H1 (cell line): ENCODE data around the gene BTF3L4. TPM values are rescaled to one million over a fixed set of nuclear protein-coding genes. Genes with fewer than 3 reads are reported as not detected.

Source experiments
- CTCF ChIA-PET: fragments of 300-600 bp; sonication (Branson Sonifier 250); formaldehyde crosslinking; loops from one replicate; lab custom pipeline; 2021; ENCODE audit not compliant: partially characterized antibody; lab: Charles Lee
- POLR2A ChIA-PET: fragments of 300-600 bp; sonication (Branson Sonifier 250); formaldehyde crosslinking; loops from one replicate; lab custom pipeline; 2021; ENCODE audit warnings: inconsistent platforms; ENCODE audit not compliant: partially characterized antibody; lab: Charles Lee
- DNase-seq, 2 experiments: peaks; one replicate each; pipeline versions ENCODE4 v3.0.0 to v3.0.0-alpha.2; 2010 to 2022; ENCODE audit warnings: low spot score in 2 of 2, low read depth in 1 of 2, mixed read lengths in 1 of 2
- FAIRE-seq: peaks from 2 replicates; lab custom pipeline; 2011; peaks lifted over from hg19 to GRCh38; lab: Jason Lieb, UNC
- H2AFZ ChIP-seq: 2 replicates; pipeline ENCODE4 v1.8.1; 2012; ENCODE audit warnings: low read length, inconsistent platforms
- H2AK5ac ChIP-seq: 2 replicates; pipeline ENCODE4 v1.6.1; 2013; ENCODE audit warnings: low read depth, low read length
- H2BK120ac ChIP-seq: replicated peaks from 2 replicates; pipeline ENCODE3; 2013; ENCODE audit warnings: low read depth, low read length, inconsistent platforms
- H2BK12ac ChIP-seq: 2 replicates; pipeline ENCODE4 v1.6.1; 2013; ENCODE audit warnings: low read depth, low read length
- H2BK15ac ChIP-seq: 2 replicates; pipeline ENCODE4 v1.6.1; 2013; ENCODE audit warnings: low read length
- H2BK20ac ChIP-seq: 2 replicates; pipeline ENCODE4 v1.6.1; 2013; ENCODE audit warnings: low read length
- H2BK5ac ChIP-seq: 2 replicates; pipeline ENCODE4 v1.6.1; 2013; ENCODE audit warnings: low read depth, low read length
- H3K14ac ChIP-seq: 2 replicates; pipeline ENCODE4 v1.6.1; 2013; ENCODE audit warnings: inconsistent platforms; ENCODE audit not compliant: insufficient read length
- H3K18ac ChIP-seq: 2 replicates; pipeline ENCODE4 v1.6.1; 2013; ENCODE audit warnings: low read length; ENCODE audit errors: extremely low read depth
- H3K23ac ChIP-seq: 2 replicates; pipeline ENCODE4 v1.6.1; 2013; ENCODE audit warnings: inconsistent platforms; ENCODE audit not compliant: insufficient read length
- H3K23me2 ChIP-seq: 2 replicates; pipeline ENCODE4 v1.6.1; 2013; ENCODE audit warnings: low read depth, low read length
- H3K27ac ChIP-seq: 2 replicates; pipeline ENCODE4 v1.6.1; 2011; ENCODE audit warnings: low read depth, low read length, inconsistent platforms
- H3K27me3 ChIP-seq, 4 experiments: replicated peaks in 1 of 4; 1 replicate in 1 of 4; 2 replicates in 3 of 4; pipeline versions ENCODE4 v1.6.1 to v1.8.1; 2011 to 2013; ENCODE audit warnings: low read length in 3 of 4, mild to moderate bottlenecking in 3 of 4, inconsistent platforms in 2 of 4, mixed read lengths in 2 of 4, moderate library complexity in 1 of 4; ENCODE audit not compliant: control insufficient read depth in 3 of 4, insufficient read depth in 3 of 4; ENCODE audit errors: extremely low read depth in 1 of 4
- H3K36me3 ChIP-seq, 4 experiments: 2 replicates each; pipeline versions ENCODE4 v1.6.1 to v1.8.1; 2011 to 2013; ENCODE audit warnings: mild to moderate bottlenecking in 4 of 4, low read length in 3 of 4, moderate library complexity in 2 of 4, control low read depth in 1 of 4, inconsistent platforms in 1 of 4; ENCODE audit not compliant: insufficient read depth in 4 of 4, control insufficient read depth in 2 of 4
- H3K4ac ChIP-seq: replicated peaks from 2 replicates; pipeline ENCODE3; 2013; ENCODE audit warnings: low read length, low read depth, mixed read lengths, inconsistent platforms; ENCODE audit not compliant: insufficient read length
- H3K4me1 ChIP-seq, 4 experiments: replicated peaks in 1 of 4; 1 replicate in 1 of 4; 2 replicates in 3 of 4; pipeline versions ENCODE4 v1.6.1 to v1.8.1; 2011 to 2013; ENCODE audit warnings: low read length in 3 of 4, inconsistent platforms in 2 of 4, mixed read lengths in 1 of 4; ENCODE audit not compliant: insufficient read depth in 4 of 4, control insufficient read depth in 3 of 4
- H3K4me2 ChIP-seq, 2 experiments: 2 replicates each; pipeline versions ENCODE4 v1.6.1 to v1.8.1; 2011 to 2013; ENCODE audit warnings: low read depth in 2 of 2, low read length in 2 of 2, control low read depth in 1 of 2, inconsistent platforms in 1 of 2, mild to moderate bottlenecking in 1 of 2; ENCODE audit not compliant: insufficient read depth in 1 of 2
- H3K4me3 ChIP-seq, 4 experiments: fragments of 200-600, 300-600 bp in 1 of 4; sonication (generic), shearing (Covaris generic), sonication (Bioruptor Twin) in 1 of 4; 2 replicates each; pipeline versions ENCODE4 v1.5.1 to v1.8.1; 2011 to 2016; ENCODE audit warnings: low read length in 4 of 4, low read depth in 3 of 4, control low read depth in 2 of 4, inconsistent platforms in 2 of 4, mild to moderate bottlenecking in 2 of 4, mixed read lengths in 1 of 4, moderate library complexity in 1 of 4; ENCODE audit not compliant: insufficient read depth in 2 of 4; ENCODE audit errors: extremely low read depth in 1 of 4
- H3K56ac ChIP-seq: replicated peaks from 2 replicates; pipeline ENCODE3; 2013; ENCODE audit warnings: low read depth, mild to moderate bottlenecking, mixed read lengths, low read length, inconsistent platforms; ENCODE audit not compliant: insufficient read length
- H3K79me1 ChIP-seq: 2 replicates; pipeline ENCODE4 v1.6.1; 2013; ENCODE audit warnings: low read depth, low read length, control low read depth
- H3K79me2 ChIP-seq, 2 experiments: 2 replicates each; pipeline versions ENCODE4 v1.6.1 to v1.8.1; 2012 to 2013; ENCODE audit warnings: low read length in 2 of 2, mild to moderate bottlenecking in 2 of 2, inconsistent platforms in 1 of 2; ENCODE audit not compliant: insufficient read depth in 2 of 2, control insufficient read depth in 1 of 2
- H3K9ac ChIP-seq, 4 experiments: replicated peaks in 1 of 4; 1 replicate in 1 of 4; 2 replicates in 3 of 4; pipeline versions ENCODE4 v1.6.1 to v1.8.1; 2011 to 2013; ENCODE audit warnings: low read depth in 3 of 4, low read length in 3 of 4, control low read depth in 2 of 4, mild to moderate bottlenecking in 2 of 4, moderate library complexity in 2 of 4, inconsistent platforms in 1 of 4; ENCODE audit errors: extremely low read depth in 1 of 4
- H3K9me3 ChIP-seq, 2 experiments: 2 replicates each; pipeline versions ENCODE4 v1.6.1 to v1.8.1; 2012 to 2013; ENCODE audit warnings: mild to moderate bottlenecking in 2 of 2, moderate library complexity in 2 of 2, control low read depth in 1 of 2, inconsistent platforms in 1 of 2, low read depth in 1 of 2, low read length in 1 of 2, mixed read lengths in 1 of 2; ENCODE audit not compliant: insufficient read depth in 2 of 2
- H4K20me1 ChIP-seq, 2 experiments: replicated peaks in 1 of 2; 2 replicates each; pipeline versions ENCODE3 to v1.8.1; 2011 to 2013; ENCODE audit warnings: inconsistent platforms in 2 of 2, low read length in 2 of 2, mild to moderate bottlenecking in 1 of 2; ENCODE audit not compliant: insufficient read depth in 2 of 2, control insufficient read depth in 1 of 2
- H4K5ac ChIP-seq: 2 replicates; pipeline ENCODE4 v1.6.1; 2013; ENCODE audit warnings: low read length, low read depth, mixed read lengths, inconsistent platforms; ENCODE audit not compliant: insufficient read length
- H4K8ac ChIP-seq: 2 replicates; pipeline ENCODE4 v1.8.0; 2013; ENCODE audit warnings: mild to moderate bottlenecking, moderate library complexity, low read length, inconsistent platforms; ENCODE audit not compliant: insufficient read depth; ENCODE audit errors: extremely low read depth
- H4K91ac ChIP-seq: replicated peaks from 2 replicates; pipeline ENCODE3; 2013; ENCODE audit warnings: low read length, mixed read lengths, inconsistent platforms; ENCODE audit not compliant: insufficient read length
- BCL11A ChIP-seq, 2 experiments: IDR thresholded peaks; one replicate each; pipeline ENCODE4 v1.6.1; 2011; ENCODE audit warnings: low read depth in 2 of 2, low read length in 2 of 2, mild to moderate bottlenecking in 2 of 2
- CBX5 ChIP-seq: fragments of 300-800, 300-1000 bp; sonication (generic); IDR thresholded peaks from 2 replicates; pipeline ENCODE4 v1.7.1; 2016; ENCODE audit warnings: antibody characterized with exemption, low read length, low read depth
- KDM1A ChIP-seq: fragments of 200-600, 300-600 bp; sonication (generic); IDR thresholded peaks from 2 replicates; pipeline ENCODE4 v1.7.1; 2016; ENCODE audit warnings: mild to moderate bottlenecking, low read length, borderline replicate concordance
- PHF8 ChIP-seq: fragments of 200-600 bp; sonication (generic); conservative IDR thresholded peaks from 2 replicates; pipeline ENCODE4 v1.7.1; 2012; ENCODE audit warnings: low read depth, mild to moderate bottlenecking, inconsistent platforms, low read length, moderate library complexity
- RFX5 ChIP-seq: IDR thresholded peaks from 2 replicates; pipeline ENCODE4 v1.6.1; 2011; ENCODE audit warnings: low read depth, low read length, improper control_type of control experiment, borderline replicate concordance
- SP2 ChIP-seq: IDR thresholded peaks from 2 replicates; pipeline ENCODE4 v1.6.1; 2012; ENCODE audit warnings: mild to moderate bottlenecking, low read length, inconsistent platforms
- WGBS, 2 experiments: shearing (Covaris generic) in 1 of 2; methylation state at CpG; one replicate each; pipeline versions ENCODE4 v1.1.6 to v1.1.7; 2013 to 2015; ENCODE audit warnings: low lambda C conversion rate in 2 of 2, mixed read lengths in 2 of 2, inconsistent platforms in 1 of 2, low coverage in 1 of 2, missing lambda C conversion rate in 1 of 2; ENCODE audit not compliant: insufficient replicate concordance in 2 of 2, insufficient coverage in 1 of 2, insufficient read length in 1 of 2; ENCODE audit errors: extremely low coverage in 1 of 2, missing lambda C conversion rate in 1 of 2; 5-methylcytosine and 5-hydroxymethylcytosine counted together
- polyA plus RNA-seq, 7 experiments: library from polyadenylated mRNA; depleted of rRNA in 3 of 7; stranded (reverse) in 5 of 7; unstranded in 2 of 7; fragments of >200 nt in 5 of 7; fragments of 200-250 nt in 2 of 7; gene quantifications; 1 replicate in 5 of 7; 2 replicates in 1 of 7; 4 replicates in 1 of 7; pipeline versions ENCODE4 v1.2.1 to v1.2.3, GENCODE V29; 2011 to 2013; ENCODE audit warnings: missing spikeins in 2 of 7, mixed read lengths in 2 of 7
- total RNA-seq: library from RNA; stranded (reverse); fragmentation: NEBNext Ultra II Directional; extraction: Animal tissue kit (Norgen Biotek cat#: 25700); gene quantifications from 2 replicates; pipeline ENCODE4 v1.2.1, GENCODE V29; 2021

BTF3L4 gene
- total and polyA plus RNA-seq, 2 of the 8 experiments (the other 6 are each of a cell fraction or from before 2014, with no cell fraction given) = 76.1 to 98.3 TPM

GRCh38 chr1:52037909-52038308, 18.2 kb upstream of the BTF3L4 start:
- no peak overlapping the region for H2BK120ac ChIP-seq
- ChIA-PET CTCF (no interaction called here), POLR2A (interaction anchor here (0.6 to 3.0 kb wide), 4 partner anchors 10 to 383 kb away, joined by 4 to 10 read pairs (median 4); partner anchors contain the start of genes BTF3L4 and TXNDC12)
- no peak overlapping the region for H3K18ac ChIP-seq
- no peaks in the 10 kb centered on the region for H3K9me3 ChIP-seq
- peaks cover 0 to 6% of the 10 kb centered on the region in 2 experiments; a peak in 2 of 4 replicates for H3K79me2 ChIP-seq
- H4K5ac ChIP-seq = no peak overlapping the region
- no peak overlapping the region for H2AK5ac ChIP-seq
- no peak overlapping the region for H3K9ac ChIP-seq
- H4K20me1 ChIP-seq = no peaks in the 10 kb centered on the region
- TF ChIP-seq KDM1A (no peak), SP2 (no peak), RFX5 (no peak), PHF8 (no peak), CBX5 (no peak), BCL11A (IDR thresholded peaks at IDR 0.05; ENCODE audit: low read depth in 2 of 2, low read length in 2 of 2) (no peak)
- no peak overlapping the region for H2BK15ac ChIP-seq
- H3K27me3 ChIP-seq = no peaks in the 10 kb centered on the region
- peaks cover 2 to 42% (median 16%) of the 10 kb centered on the region in 4 experiments; a peak in 7 of 8 replicates for H3K36me3 ChIP-seq
- no peak overlapping the region for H3K56ac ChIP-seq
- peaks cover 3% of the 10 kb centered on the region; the same call in 1 of the 2 replicates for H3K23me2 ChIP-seq
- H3K4me2 ChIP-seq = no peak overlapping the region
- no peak overlapping the region for H3K23ac ChIP-seq
- DNase-seq = no peak
- no peak overlapping the region for H2BK5ac ChIP-seq
- no peak for FAIRE-seq
- H4K8ac ChIP-seq = no peak overlapping the region
- no peaks in the 10 kb centered on the region; a peak in 1 of 7 replicates for H3K4me1 ChIP-seq
- no peak overlapping the region for H3K4ac ChIP-seq
- H3K4me3 ChIP-seq = no peak overlapping the region
- H4K91ac ChIP-seq = no peak overlapping the region
- no peak overlapping the region for H3K14ac ChIP-seq
- WGBS, 2 experiments = 79% methylated on average over 1 of the region's 1 CpG; no CpG with 5 or more reads in 1 of the 2 experiments
- H2AFZ ChIP-seq = no peak overlapping the region
- no peak overlapping the region for H3K27ac ChIP-seq
- no peak overlapping the region for H2BK12ac ChIP-seq
- no peak overlapping the region for H2BK20ac ChIP-seq
- H3K79me1 ChIP-seq = no peaks in the 10 kb centered on the region
